Measurements from ENCODE around the gene OSBPL5. TPM values are rescaled to one million over a fixed set of nuclear protein-coding genes. Genes with fewer than 3 reads are reported as not detected.

The OSBPL5 gene
- total RNA-seq, 4 donors from 2014 or later, result 59.6 to 119 (median 71.7) TPM

DNA sequence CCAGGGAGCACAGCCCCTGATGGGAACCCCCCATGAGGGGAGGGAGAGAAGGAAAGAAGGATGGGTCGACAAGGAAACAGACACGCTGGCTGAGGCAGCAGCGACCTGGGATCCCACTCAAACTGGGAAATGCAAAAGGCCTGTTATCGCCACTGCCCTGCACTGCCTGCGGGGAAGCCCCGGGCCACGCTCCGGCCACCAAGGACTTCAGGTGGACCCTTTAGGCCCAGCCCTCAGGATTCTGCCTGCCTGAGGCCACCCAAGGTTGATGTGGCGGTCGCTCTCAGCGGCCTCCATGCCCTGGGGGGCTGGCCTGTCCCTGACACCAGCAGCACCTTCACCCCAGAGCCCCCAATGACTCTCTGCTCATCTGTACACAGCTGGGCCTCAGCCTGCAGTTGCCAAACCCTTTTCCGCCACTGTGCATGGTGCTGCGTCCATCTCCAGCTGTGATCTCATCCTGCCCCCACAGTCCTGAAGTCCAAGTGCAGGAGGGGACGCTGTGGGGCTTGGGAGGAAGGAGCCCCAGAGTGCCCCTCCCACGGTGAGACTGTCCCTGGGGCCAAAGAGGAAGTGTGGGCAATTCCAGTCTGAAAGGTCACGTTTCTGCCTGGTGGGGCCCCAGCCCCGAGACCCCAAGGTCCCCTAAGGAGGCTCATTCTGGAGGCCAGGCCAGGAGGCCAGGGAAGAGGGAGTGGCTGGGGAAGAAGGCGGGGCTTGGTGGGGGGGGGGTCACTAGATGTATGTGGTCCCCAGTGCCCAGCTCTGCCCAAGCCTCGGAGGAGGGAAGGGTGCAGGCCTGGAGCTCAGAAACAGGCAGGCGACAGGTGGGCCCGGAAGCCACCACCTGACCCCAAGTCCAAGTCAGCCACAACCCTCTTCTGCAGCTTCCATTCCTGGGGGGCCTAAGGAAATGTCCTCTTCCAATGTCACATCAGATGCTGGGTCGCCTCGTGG is 31.6 kb downstream of the OSBPL5 start:
- TF ChIP-seq, protein P1, sequence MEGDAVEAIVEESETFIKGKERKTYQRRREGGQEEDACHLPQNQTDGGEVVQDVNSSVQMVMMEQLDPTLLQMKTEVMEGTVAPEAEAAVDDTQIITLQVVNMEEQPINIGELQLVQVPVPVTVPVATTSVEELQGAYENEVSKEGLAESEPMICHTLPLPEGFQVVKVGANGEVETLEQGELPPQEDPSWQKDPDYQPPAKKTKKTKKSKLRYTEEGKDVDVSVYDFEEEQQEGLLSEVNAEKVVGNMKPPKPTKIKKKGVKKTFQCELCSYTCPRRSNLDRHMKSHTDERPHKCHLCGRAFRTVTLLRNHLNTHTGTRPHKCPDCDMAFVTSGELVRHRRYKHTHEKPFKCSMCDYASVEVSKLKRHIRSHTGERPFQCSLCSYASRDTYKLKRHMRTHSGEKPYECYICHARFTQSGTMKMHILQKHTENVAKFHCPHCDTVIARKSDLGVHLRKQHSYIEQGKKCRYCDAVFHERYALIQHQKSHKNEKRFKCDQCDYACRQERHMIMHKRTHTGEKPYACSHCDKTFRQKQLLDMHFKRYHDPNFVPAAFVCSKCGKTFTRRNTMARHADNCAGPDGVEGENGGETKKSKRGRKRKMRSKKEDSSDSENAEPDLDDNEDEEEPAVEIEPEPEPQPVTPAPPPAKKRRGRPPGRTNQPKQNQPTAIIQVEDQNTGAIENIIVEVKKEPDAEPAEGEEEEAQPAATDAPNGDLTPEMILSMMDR (IDR thresholded peaks at IDR 0.05), result no peak
- no peak for TF ChIP-seq EP300 (IDR thresholded peaks at IDR 0.05)
- no peak for TF ChIP-seq POLR2AphosphoS5 (IDR thresholded peaks at IDR 0.05)
- TF ChIP-seq POLR2A (IDR thresholded peaks at IDR 0.05; ENCODE audit: low read depth), result no peak
- Histone ChIP-seq H3K27me3 (no peaks in the 10 kb centered on the region), H3K27ac (replicated peaks in 1 of 4) (no peak overlapping the region), H3K36me3 (peaks cover 0 to 8% (median 3%) of the 10 kb centered on the region in 4 donors), H3K4me3 (no peak overlapping the region), H3K9me3 (no peaks in the 10 kb centered on the region), H3K4me1 (peaks cover 30 to 69% (median 55%) of the 10 kb centered on the region in 4 donors)
- 90% methylated on average over 16 of the region's 23 CpGs for WGBS
- intact Hi-C loops (cut with DNase I), result no loop called here
- DNase-seq (ENCODE audit: extremely low spot score), result no peak

DNA sequence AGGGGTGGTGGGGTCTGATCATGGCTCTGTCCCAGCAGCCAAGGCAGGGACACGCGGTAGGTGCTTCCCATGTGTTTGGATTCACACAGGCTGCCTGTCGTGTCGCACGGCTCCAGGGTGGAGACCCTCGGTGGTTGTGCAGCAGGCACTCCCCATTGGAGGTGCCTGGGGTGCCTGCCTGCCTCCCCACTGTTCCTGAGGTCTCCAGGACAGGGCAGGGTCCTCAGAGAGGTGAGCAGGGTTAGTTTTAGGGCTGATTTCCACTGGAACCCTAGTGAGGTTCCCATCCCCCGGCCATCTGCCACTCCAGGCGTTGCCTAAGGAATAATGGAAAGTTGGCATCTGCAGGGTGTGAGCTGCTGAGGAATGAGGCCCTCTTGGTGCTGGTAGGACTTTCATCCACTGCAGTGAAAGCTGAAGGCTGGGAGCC is 32.3 kb downstream of the OSBPL5 start:
- no peak for DNase-seq (ENCODE audit: extremely low spot score)
- H3K4me1 ChIP-seq, result peaks cover 25 to 67% (median 55%) of the 10 kb centered on the region in 4 donors

DNA sequence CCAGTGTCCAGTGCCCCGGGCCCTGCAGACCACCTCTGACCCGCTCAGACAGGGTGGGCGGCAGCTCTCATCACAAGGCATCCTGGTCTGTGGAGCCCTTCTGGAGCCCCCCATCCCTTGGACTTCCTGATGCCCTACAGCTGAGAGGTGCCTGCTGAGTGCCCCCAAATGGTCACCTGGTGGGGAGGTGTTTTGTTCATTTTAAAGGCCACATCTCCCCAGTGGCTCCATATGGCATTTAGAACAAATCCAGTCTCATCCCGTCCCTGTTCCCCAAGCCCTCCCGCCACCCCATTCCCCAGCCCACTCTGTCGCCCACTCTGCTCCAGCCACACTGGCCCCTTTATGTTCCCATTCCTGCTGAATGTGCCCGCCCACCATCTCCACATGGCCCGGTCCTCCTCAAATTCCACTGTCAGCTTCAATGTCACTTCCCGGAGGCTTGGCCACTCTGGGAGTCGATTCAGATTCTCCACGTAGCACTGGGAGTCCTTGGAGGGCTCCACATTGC is 32.8 kb downstream of the OSBPL5 start:
- no peaks in the 10 kb centered on the region for H3K27me3 ChIP-seq
- peaks cover 29 to 67% (median 58%) of the 10 kb centered on the region in 4 donors for H3K4me1 ChIP-seq
- no peak for TF ChIP-seq EP300 (IDR thresholded peaks at IDR 0.05)
- TF ChIP-seq, protein P1 (IDR thresholded peaks at IDR 0.05), result no peak
- no peak for TF ChIP-seq POLR2A (IDR thresholded peaks at IDR 0.05; ENCODE audit: low read depth)
- TF ChIP-seq POLR2AphosphoS5 (IDR thresholded peaks at IDR 0.05), result no peak
- no peak for DNase-seq (ENCODE audit: extremely low spot score)
- 92% methylated on average over 11 of the region's 11 CpGs for WGBS
- intact Hi-C loops (cut with DNase I), result no loop called here
- H3K27ac ChIP-seq (replicated peaks in 1 of 4), result no peak overlapping the region
- H3K36me3 ChIP-seq, result peaks cover 0 to 20% (median 6%) of the 10 kb centered on the region in 4 donors
- H3K4me3 ChIP-seq, result no peak overlapping the region
- H3K9me3 ChIP-seq, result no peaks in the 10 kb centered on the region

More for the DNA sequence above, 32.3 kb downstream of the OSBPL5 start:
- Histone ChIP-seq H3K36me3 (peaks cover 0 to 15% (median 6%) of the 10 kb centered on the region in 4 donors), H3K27ac (replicated peaks in 1 of 4) (no peak overlapping the region), H3K27me3 (no peaks in the 10 kb centered on the region), H3K4me3 (no peak overlapping the region), H3K9me3 (no peaks in the 10 kb centered on the region)
- WGBS, result 100% methylated on average over 2 of the region's 8 CpGs
- intact Hi-C loops (cut with DNase I), result no loop called here
- TF ChIP-seq, protein P1 (IDR thresholded peaks at IDR 0.05), result no peak
- no peak for TF ChIP-seq POLR2AphosphoS5 (IDR thresholded peaks at IDR 0.05)
- no peak for TF ChIP-seq POLR2A (IDR thresholded peaks at IDR 0.05; ENCODE audit: low read depth)
- no peak for TF ChIP-seq EP300 (IDR thresholded peaks at IDR 0.05)

DNA sequence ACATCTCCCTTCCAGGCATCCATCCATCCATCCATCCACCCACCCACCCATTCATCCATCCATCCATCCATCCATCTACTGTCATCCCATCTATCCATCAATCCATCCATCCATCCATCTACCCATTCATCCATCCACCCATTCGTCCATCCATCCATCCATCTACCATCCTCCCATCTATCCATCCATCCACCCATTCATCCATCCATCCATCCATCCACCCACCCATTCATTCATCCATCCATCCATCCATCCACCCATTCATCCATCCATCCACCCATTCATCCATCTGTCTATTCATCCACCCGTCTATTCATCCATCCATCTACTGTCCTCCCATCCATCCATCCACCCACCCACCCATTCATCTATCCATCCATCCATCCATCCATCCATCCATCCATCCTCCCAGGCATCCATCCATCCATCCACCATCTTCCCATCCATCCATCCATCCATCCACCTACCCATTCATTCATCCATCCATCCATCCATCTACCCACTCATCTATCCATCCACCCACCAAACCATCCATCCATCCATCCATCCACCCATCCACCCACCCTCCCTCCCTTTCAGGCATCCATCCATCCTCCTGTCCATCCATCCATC is 33.7 kb downstream of the OSBPL5 start:
- Histone ChIP-seq H3K4me3 (no peak overlapping the region), H3K36me3 (peaks cover 0 to 29% (median 11%) of the 10 kb centered on the region in 4 donors), H3K27me3 (no peaks in the 10 kb centered on the region), H3K4me1 (peaks cover 34 to 67% (median 58%) of the 10 kb centered on the region in 4 donors), H3K9me3 (no peaks in the 10 kb centered on the region), H3K27ac (replicated peaks in 1 of 4) (no peak overlapping the region)
- TF ChIP-seq, protein P1 (IDR thresholded peaks at IDR 0.05), result no peak
- no peak for TF ChIP-seq POLR2A (IDR thresholded peaks at IDR 0.05; ENCODE audit: low read depth)
- TF ChIP-seq EP300 (IDR thresholded peaks at IDR 0.05), result no peak
- TF ChIP-seq POLR2AphosphoS5 (IDR thresholded peaks at IDR 0.05), result no peak
- WGBS, result 93% methylated on average over 2 of the region's 2 CpGs
- intact Hi-C loops (cut with DNase I), result no loop called here
- DNase-seq (ENCODE audit: extremely low spot score), result no peak
